HCT116 (cell line): ENCODE data around the gene CACNA1C. TPM values are rescaled to one million over a fixed set of nuclear protein-coding genes. Genes with fewer than 3 reads are reported as not detected.

Source experiments
- ATAC-seq: fragments of 200-7000 bp; cut with Tn5 transposase; 2 replicates; pipeline ENCODE4 v1.9.1; 2020; ENCODE audit warnings: mild to moderate bottlenecking, moderate library complexity
- BruUV-seq: library from RNA; stranded (reverse); fragments of 400-500 nt; replicated peaks from 2 replicates; lab custom pipeline; 2021; lab: Mats Ljungman, UMichigan
- CTCF ChIA-PET: fragments of 300-600 bp; sonication (Branson Sonifier 250); formaldehyde crosslinking; loops from one replicate; lab custom pipeline; 2021; ENCODE audit warnings: antibody characterized with exemption; lab: Charles Lee
- POLR2A ChIA-PET: fragments of 300-600, 350-600 bp; sonication (Branson Sonifier 250); formaldehyde crosslinking; loops from one replicate; lab custom pipeline; 2021; ENCODE audit warnings: antibody characterized with exemption; lab: Charles Lee
- RAD21 ChIA-PET, 2 experiments: fragments of 300-600 bp; sonication (Branson Sonifier 250); formaldehyde crosslinking; loops; one replicate each; lab custom pipeline; 2023; ENCODE audit warnings: low total read pairs in 2 of 2; ENCODE audit not compliant: uncharacterized antibody in 2 of 2, unreplicated experiment in 2 of 2, low non-redundant PET in 1 of 2; lab: Charles Lee
- DNase-seq: peaks from one replicate; pipeline ENCODE4 v3.0.0-alpha.2; 2010; ENCODE audit warnings: low read depth, low spot score
- H2AFZ ChIP-seq: fragments of 200-600 bp; shearing (Covaris generic), sonication (generic); 2 replicates; pipeline ENCODE4 v1.6.1; 2017; ENCODE audit warnings: low read depth, mixed run types, mixed read lengths, antibody characterized with exemption, low read length; ENCODE audit not compliant: poor library complexity, severe bottlenecking
- H3K27ac ChIP-seq: 2 replicates; pipeline ENCODE4 v1.5.1; 2012; ENCODE audit warnings: low read depth, low read length
- H3K27me3 ChIP-seq: fragments of 200-600 bp; sonication (generic); 2 replicates; pipeline ENCODE4 v1.6.1; 2016; ENCODE audit warnings: mixed run types, low read length, mixed read lengths; ENCODE audit not compliant: insufficient read depth
- H3K36me3 ChIP-seq, 2 experiments: fragments of 200-500 bp in 1 of 2; fragments of 200-600 bp in 1 of 2; sonication (Bioruptor generic) in 1 of 2; sonication (generic) in 1 of 2; 2 replicates each; pipeline versions ENCODE4 v1.5.1 to v1.6.1; 2014 to 2016; ENCODE audit warnings: low read length in 2 of 2, inconsistent platforms in 1 of 2, mixed read lengths in 1 of 2, mixed run types in 1 of 2; ENCODE audit not compliant: insufficient read depth in 2 of 2, control insufficient read depth in 1 of 2
- H3K4me1 ChIP-seq, 2 experiments: fragments of 200-600 bp in 1 of 2; sonication (generic) in 1 of 2; 2 replicates each; pipeline versions ENCODE4 v1.5.1 to v1.6.1; 2012 to 2017; ENCODE audit warnings: low read length in 2 of 2, inconsistent platforms in 1 of 2, mild to moderate bottlenecking in 1 of 2, mixed read lengths in 1 of 2, mixed run types in 1 of 2, moderate library complexity in 1 of 2; ENCODE audit not compliant: insufficient read depth in 2 of 2, control insufficient read depth in 1 of 2
- H3K4me2 ChIP-seq: fragments of 200-600 bp; sonication (generic); 2 replicates; pipeline ENCODE4 v1.6.1; 2017; ENCODE audit warnings: mixed run types, low read length, mixed read lengths
- H3K4me3 ChIP-seq, 2 experiments: fragments of 200-600 bp in 1 of 2; sonication (generic) in 1 of 2; replicated peaks in 1 of 2; 2 replicates each; pipeline ENCODE4 v1.5.1; 2011 to 2016; ENCODE audit warnings: low read length in 2 of 2, control low read depth in 1 of 2, low read depth in 1 of 2, mild to moderate bottlenecking in 1 of 2, mixed read lengths in 1 of 2, mixed run types in 1 of 2
- H3K79me2 ChIP-seq: fragments of 200-600 bp; sonication (generic); 2 replicates; pipeline ENCODE4 v1.6.1; 2017; ENCODE audit warnings: mild to moderate bottlenecking, mixed run types, low read length, moderate library complexity, mixed read lengths; ENCODE audit not compliant: insufficient read depth
- H3K9ac ChIP-seq: fragments of 200-600 bp; sonication (generic); 2 replicates; pipeline ENCODE4 v1.6.1; 2016; ENCODE audit warnings: low read length, mixed read lengths
- H3K9me2 ChIP-seq: fragments of 200-600 bp; sonication (generic), shearing (Covaris generic); 2 replicates; pipeline ENCODE4 v1.6.1; 2017; ENCODE audit warnings: mixed run types, mild to moderate bottlenecking, moderate library complexity; ENCODE audit not compliant: insufficient read depth
- H3K9me3 ChIP-seq, 2 experiments: fragments of 200-500 bp in 1 of 2; fragments of 200-600 bp in 1 of 2; sonication (Bioruptor generic) in 1 of 2; sonication (generic) in 1 of 2; 2 replicates each; pipeline ENCODE4 v1.6.1; 2014 to 2017; ENCODE audit warnings: low read length in 2 of 2, mixed read lengths in 2 of 2, inconsistent platforms in 1 of 2, low read depth in 1 of 2, mild to moderate bottlenecking in 1 of 2, mixed run types in 1 of 2, moderate library complexity in 1 of 2; ENCODE audit not compliant: control insufficient read depth in 1 of 2, insufficient read depth in 1 of 2
- H4K20me1 ChIP-seq: fragments of 200-600 bp; sonication (generic), shearing (Covaris generic); 2 replicates; pipeline ENCODE4 v1.6.1; 2017; ENCODE audit warnings: mixed run types, mild to moderate bottlenecking, moderate library complexity; ENCODE audit not compliant: insufficient read depth
- CBX3 ChIP-seq: IDR thresholded peaks from 2 replicates; pipeline ENCODE4 v1.6.1; 2012; ENCODE audit warnings: low read depth
- EZH2 ChIP-seq: fragments of 200-600 bp; sonication (generic); IDR thresholded peaks from 2 replicates; pipeline ENCODE4 v1.6.1; 2017; ENCODE audit warnings: antibody characterized with exemption, mixed run types
- FOSL1 ChIP-seq: IDR thresholded peaks from 2 replicates; pipeline ENCODE4 v1.6.1; 2012; ENCODE audit warnings: low read depth
- JUND ChIP-seq: IDR thresholded peaks from 2 replicates; pipeline ENCODE4 v1.6.1; 2012
- RAD21 ChIP-seq: IDR thresholded peaks from 2 replicates; pipeline ENCODE4 v1.6.1; 2012; ENCODE audit warnings: low read depth, mild to moderate bottlenecking
- SIN3A ChIP-seq: IDR thresholded peaks from 2 replicates; pipeline ENCODE4 v1.6.1; 2012; ENCODE audit warnings: low read depth
- SP1 ChIP-seq: IDR thresholded peaks from 2 replicates; pipeline ENCODE4 v1.6.1; 2012; ENCODE audit warnings: low read depth
- SRF ChIP-seq: IDR thresholded peaks from 2 replicates; pipeline ENCODE4 v1.6.1; 2012; ENCODE audit warnings: low read depth
- TCF7L2 ChIP-seq: IDR thresholded peaks from 2 replicates; pipeline ENCODE4 v1.7.0; 2011; ENCODE audit warnings: borderline replicate concordance, inconsistent platforms; ENCODE audit not compliant: insufficient read depth, insufficient read length; ENCODE audit errors: extremely low read depth
- YY1 ChIP-seq: IDR thresholded peaks from 2 replicates; pipeline ENCODE4 v1.6.1; 2011; ENCODE audit warnings: low read length, low read depth, moderate library complexity, mild to moderate bottlenecking; ENCODE audit not compliant: insufficient replicate concordance; ENCODE audit errors: extremely low read depth
- ZFX ChIP-seq: fragments of 450-650 bp; IDR thresholded peaks from 2 replicates; pipeline ENCODE4 v1.6.1; 2017
- ZNF274 ChIP-seq: fragments of 200-500 bp; sonication (Bioruptor generic); IDR thresholded peaks from 2 replicates; pipeline ENCODE4 v1.6.1; 2014; ENCODE audit warnings: mild to moderate bottlenecking, low read depth, low read length, inconsistent platforms
- intact Hi-C: fragments of 100-400 bp; cut with micrococcal nuclease; formaldehyde crosslinking; loops from 2 replicates; pipeline ENCODE4 v1.10.0; 2022
- total RNA-seq: library from RNA; stranded (reverse); gene quantifications from one replicate; pipeline ENCODE4 v1.2.1, GENCODE V29; 2021; ENCODE audit not compliant: unreplicated experiment
- TF ChIP-seq, protein P1 (sequence below), 3 experiments: fragments of 200-600 bp in 1 of 3; sonication (generic) in 1 of 3; IDR thresholded peaks in 2 of 3; conservative IDR thresholded peaks in 1 of 3; 2 replicates each; pipeline ENCODE4 v1.5.1; 2012 to 2017; ENCODE audit warnings: low read depth in 2 of 3, low read length in 2 of 3, antibody characterized with exemption in 1 of 3, borderline replicate concordance in 1 of 3, control low read depth in 1 of 3, mild to moderate bottlenecking in 1 of 3, mixed read lengths in 1 of 3, mixed run types in 1 of 3, moderate library complexity in 1 of 3; ENCODE audit not compliant: insufficient read depth in 1 of 3
- TF ChIP-seq, protein P2 (sequence below): IDR thresholded peaks from 2 replicates; pipeline ENCODE4 v1.6.1; 2012; ENCODE audit warnings: low read depth

Gene CACNA1C
- total RNA-seq, 1 experiment from 2014 or later, result 0.05 TPM

DNA sequence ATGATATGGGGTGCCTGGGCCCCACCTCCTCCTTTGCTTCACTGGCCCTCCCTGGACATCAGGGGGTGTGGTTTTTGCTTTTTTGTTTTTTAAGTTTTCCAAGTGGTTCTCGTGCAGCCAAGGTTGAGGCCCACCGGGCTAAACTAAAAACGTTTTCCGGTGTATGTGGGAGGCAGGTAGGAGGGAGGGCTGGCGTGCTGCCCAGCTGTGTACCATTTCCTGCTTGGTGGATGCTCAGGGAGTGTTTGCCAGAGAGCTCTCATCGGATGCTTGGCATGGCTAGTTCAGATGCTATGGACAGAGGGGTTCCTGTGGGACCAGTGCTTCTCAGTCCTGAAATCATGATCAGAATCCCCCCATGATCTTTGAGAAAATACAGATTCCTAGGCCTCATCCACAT lies 246.4 kb downstream of the CACNA1C start:
- Histone ChIP-seq H4K20me1 (no peaks in the 10 kb centered on the region), H3K9me2 (no peaks in the 10 kb centered on the region), H2AFZ (no peak overlapping the region), H3K27ac (no peak overlapping the region), H3K9ac (no peak overlapping the region), H3K4me2 (no peak overlapping the region), H3K79me2 (no peaks in the 10 kb centered on the region), H3K4me3 (no peak overlapping the region), H3K36me3 (no peaks in the 10 kb centered on the region), H3K4me1 (no peaks in the 10 kb centered on the region), H3K27me3 (peaks cover 4% of the 10 kb centered on the region; the same call in 1 of the 2 replicates), H3K9me3 (no peaks in the 10 kb centered on the region)
- RAD21 ChIA-PET, result no interaction called here
- BruUV-seq, result no TSS peak
- intact Hi-C loops, result no loop called here
- POLR2A ChIA-PET, result no interaction called here
- TF ChIP-seq SP1, result no peak
- no peak for TF ChIP-seq ZNF274
- TF ChIP-seq RAD21, result no peak
- no peak for TF ChIP-seq JUND
- TF ChIP-seq SIN3A, result no peak
- TF ChIP-seq FOSL1, result no peak
- TF ChIP-seq TCF7L2, result no peak
- TF ChIP-seq, protein P1, sequence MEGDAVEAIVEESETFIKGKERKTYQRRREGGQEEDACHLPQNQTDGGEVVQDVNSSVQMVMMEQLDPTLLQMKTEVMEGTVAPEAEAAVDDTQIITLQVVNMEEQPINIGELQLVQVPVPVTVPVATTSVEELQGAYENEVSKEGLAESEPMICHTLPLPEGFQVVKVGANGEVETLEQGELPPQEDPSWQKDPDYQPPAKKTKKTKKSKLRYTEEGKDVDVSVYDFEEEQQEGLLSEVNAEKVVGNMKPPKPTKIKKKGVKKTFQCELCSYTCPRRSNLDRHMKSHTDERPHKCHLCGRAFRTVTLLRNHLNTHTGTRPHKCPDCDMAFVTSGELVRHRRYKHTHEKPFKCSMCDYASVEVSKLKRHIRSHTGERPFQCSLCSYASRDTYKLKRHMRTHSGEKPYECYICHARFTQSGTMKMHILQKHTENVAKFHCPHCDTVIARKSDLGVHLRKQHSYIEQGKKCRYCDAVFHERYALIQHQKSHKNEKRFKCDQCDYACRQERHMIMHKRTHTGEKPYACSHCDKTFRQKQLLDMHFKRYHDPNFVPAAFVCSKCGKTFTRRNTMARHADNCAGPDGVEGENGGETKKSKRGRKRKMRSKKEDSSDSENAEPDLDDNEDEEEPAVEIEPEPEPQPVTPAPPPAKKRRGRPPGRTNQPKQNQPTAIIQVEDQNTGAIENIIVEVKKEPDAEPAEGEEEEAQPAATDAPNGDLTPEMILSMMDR (IDR thresholded peaks at IDR 0.05 in 2 of 3, conservative IDR thresholded peaks at IDR 0.05 in 1 of 3; ENCODE audit: borderline replicate concordance in 1 of 3, insufficient read depth in 1 of 3, low read depth in 2 of 3, low read length in 2 of 3), result no peak
- no peak for TF ChIP-seq ZFX
- TF ChIP-seq SRF, result no peak
- TF ChIP-seq YY1, result no peak
- TF ChIP-seq EZH2, result no peak
- TF ChIP-seq, protein P2, sequence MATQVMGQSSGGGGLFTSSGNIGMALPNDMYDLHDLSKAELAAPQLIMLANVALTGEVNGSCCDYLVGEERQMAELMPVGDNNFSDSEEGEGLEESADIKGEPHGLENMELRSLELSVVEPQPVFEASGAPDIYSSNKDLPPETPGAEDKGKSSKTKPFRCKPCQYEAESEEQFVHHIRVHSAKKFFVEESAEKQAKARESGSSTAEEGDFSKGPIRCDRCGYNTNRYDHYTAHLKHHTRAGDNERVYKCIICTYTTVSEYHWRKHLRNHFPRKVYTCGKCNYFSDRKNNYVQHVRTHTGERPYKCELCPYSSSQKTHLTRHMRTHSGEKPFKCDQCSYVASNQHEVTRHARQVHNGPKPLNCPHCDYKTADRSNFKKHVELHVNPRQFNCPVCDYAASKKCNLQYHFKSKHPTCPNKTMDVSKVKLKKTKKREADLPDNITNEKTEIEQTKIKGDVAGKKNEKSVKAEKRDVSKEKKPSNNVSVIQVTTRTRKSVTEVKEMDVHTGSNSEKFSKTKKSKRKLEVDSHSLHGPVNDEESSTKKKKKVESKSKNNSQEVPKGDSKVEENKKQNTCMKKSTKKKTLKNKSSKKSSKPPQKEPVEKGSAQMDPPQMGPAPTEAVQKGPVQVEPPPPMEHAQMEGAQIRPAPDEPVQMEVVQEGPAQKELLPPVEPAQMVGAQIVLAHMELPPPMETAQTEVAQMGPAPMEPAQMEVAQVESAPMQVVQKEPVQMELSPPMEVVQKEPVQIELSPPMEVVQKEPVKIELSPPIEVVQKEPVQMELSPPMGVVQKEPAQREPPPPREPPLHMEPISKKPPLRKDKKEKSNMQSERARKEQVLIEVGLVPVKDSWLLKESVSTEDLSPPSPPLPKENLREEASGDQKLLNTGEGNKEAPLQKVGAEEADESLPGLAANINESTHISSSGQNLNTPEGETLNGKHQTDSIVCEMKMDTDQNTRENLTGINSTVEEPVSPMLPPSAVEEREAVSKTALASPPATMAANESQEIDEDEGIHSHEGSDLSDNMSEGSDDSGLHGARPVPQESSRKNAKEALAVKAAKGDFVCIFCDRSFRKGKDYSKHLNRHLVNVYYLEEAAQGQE, result no peak
- TF ChIP-seq CBX3, result no peak
- DNase-seq (no peak), ATAC-seq (no peak)
- CTCF ChIA-PET, result no interaction called here
